ENCODE data around the gene BCAT1. TPM values are rescaled to one million over a fixed set of nuclear protein-coding genes. Genes with fewer than 3 reads are reported as not detected.

The BCAT1 gene
- total RNA-seq, 1 donor from 2014 or later: 35.3 TPM

DNA sequence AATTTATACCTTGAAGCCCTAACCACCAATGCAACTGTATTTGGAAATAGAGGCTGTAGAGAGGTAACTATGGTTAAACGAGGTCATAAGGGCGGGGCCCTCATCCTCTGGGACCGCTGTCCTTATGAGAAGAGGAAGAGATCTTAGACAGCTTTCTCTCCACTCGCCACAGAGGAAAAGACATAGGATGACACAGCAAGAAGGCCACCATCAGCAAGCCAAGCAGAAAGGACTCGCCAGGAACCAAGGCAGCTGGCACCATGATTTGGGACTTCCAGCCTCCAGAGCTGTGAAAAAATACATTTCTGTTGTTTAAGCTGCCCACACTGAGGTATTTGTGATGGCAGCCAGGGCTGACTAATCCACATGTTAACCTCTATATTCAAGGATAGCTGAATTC lies 30.4 kb upstream of the BCAT1 start:
- H3K4me3 ChIP-seq (ENCODE audit: low read depth, low read length): no peak overlapping the region
- no peaks in the 10 kb centered on the region for H3K27me3 ChIP-seq (ENCODE audit: control insufficient read depth, insufficient read depth, low read length)
- no peaks in the 10 kb centered on the region for H3K36me3 ChIP-seq (ENCODE audit: control insufficient read depth, insufficient read depth, low read length)
- FAIRE-seq: no peak
- no peak for DNase-seq (ENCODE audit: low read depth)
- TF ChIP-seq, protein P1, sequence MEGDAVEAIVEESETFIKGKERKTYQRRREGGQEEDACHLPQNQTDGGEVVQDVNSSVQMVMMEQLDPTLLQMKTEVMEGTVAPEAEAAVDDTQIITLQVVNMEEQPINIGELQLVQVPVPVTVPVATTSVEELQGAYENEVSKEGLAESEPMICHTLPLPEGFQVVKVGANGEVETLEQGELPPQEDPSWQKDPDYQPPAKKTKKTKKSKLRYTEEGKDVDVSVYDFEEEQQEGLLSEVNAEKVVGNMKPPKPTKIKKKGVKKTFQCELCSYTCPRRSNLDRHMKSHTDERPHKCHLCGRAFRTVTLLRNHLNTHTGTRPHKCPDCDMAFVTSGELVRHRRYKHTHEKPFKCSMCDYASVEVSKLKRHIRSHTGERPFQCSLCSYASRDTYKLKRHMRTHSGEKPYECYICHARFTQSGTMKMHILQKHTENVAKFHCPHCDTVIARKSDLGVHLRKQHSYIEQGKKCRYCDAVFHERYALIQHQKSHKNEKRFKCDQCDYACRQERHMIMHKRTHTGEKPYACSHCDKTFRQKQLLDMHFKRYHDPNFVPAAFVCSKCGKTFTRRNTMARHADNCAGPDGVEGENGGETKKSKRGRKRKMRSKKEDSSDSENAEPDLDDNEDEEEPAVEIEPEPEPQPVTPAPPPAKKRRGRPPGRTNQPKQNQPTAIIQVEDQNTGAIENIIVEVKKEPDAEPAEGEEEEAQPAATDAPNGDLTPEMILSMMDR (IDR thresholded peaks at IDR 0.05; ENCODE audit: insufficient read depth, low read length, severe bottlenecking): no peak

DNA sequence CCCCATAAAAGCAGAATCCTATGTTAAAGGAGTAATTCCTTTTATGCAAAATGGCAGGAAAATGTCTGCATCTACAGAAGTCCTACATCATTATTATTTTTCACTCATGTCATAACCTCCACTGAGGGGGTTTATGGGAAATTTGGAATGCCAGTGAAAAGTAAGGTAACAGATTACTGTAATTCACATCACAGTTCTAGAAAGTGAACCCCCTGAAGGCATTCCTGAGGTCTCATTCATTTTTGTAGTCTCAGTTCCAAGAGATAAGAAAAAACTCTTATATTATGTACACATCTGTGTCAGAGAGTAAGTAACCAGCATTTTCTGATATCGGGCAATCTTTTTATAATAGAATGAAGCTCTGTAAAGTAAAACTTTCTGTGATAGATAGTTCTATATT lies 28.8 kb upstream of the BCAT1 start:
- TF ChIP-seq, protein P1 (IDR thresholded peaks at IDR 0.05; ENCODE audit: insufficient read depth, low read length, severe bottlenecking): no peak
- no peak for FAIRE-seq
- Histone ChIP-seq H3K4me3 (ENCODE audit: low read depth, low read length) (no peak overlapping the region), H3K36me3 (ENCODE audit: control insufficient read depth, insufficient read depth, low read length) (no peaks in the 10 kb centered on the region), H3K27me3 (ENCODE audit: control insufficient read depth, insufficient read depth, low read length) (no peaks in the 10 kb centered on the region)
- DNase-seq (ENCODE audit: low read depth): no peak

DNA sequence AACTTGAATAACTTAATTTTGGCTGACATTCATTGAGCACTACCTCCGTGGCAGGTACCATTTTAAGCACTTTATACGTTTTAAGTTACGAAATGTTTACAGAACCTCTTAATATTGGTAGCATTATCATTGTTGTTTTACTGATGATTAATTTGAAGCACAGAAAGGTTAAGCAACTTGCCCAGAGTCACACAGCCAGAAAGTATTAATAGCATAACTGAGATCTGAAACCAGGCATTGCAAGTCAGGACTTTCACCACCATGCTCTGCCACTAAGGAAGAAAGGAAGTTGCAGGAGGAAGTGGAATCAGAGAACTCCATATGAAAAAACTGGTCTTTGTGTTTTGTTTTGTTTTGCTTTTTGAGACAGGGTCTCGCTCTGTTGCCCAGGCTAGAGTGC lies 28.2 kb upstream of the BCAT1 start:
- no peak for FAIRE-seq
- no peak overlapping the region for H3K4me3 ChIP-seq (ENCODE audit: low read depth, low read length)
- H3K27me3 ChIP-seq (ENCODE audit: control insufficient read depth, insufficient read depth, low read length): no peaks in the 10 kb centered on the region
- no peak for DNase-seq (ENCODE audit: low read depth)
- H3K36me3 ChIP-seq (ENCODE audit: control insufficient read depth, insufficient read depth, low read length): no peaks in the 10 kb centered on the region
- TF ChIP-seq, protein P1 (IDR thresholded peaks at IDR 0.05; ENCODE audit: insufficient read depth, low read length, severe bottlenecking): no peak

DNA sequence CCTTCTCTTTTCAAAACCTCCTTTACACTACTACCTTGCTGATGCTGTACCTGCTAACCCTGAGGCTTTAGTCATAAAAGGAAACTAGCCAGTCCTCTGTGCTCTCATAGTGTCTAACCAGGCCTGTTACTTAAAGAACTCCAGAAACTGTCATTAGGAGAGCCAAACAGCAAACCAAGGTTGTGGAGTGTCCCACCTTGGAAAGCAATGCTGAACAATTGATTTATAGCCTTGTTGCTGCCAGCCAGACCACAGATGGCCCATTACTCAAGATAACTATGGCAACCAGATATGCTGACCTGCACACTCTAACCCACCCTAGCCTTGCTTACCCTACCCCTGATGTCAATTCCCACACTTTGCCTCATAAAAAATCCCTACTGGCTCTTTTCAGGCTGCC lies 26.5 kb upstream of the BCAT1 start:
- no peak for DNase-seq (ENCODE audit: low read depth)
- no peak for FAIRE-seq
- H3K27me3 ChIP-seq (ENCODE audit: control insufficient read depth, insufficient read depth, low read length): no peaks in the 10 kb centered on the region
- no peak overlapping the region for H3K4me3 ChIP-seq (ENCODE audit: low read depth, low read length)
- TF ChIP-seq, protein P1 (IDR thresholded peaks at IDR 0.05; ENCODE audit: insufficient read depth, low read length, severe bottlenecking): no peak
- no peaks in the 10 kb centered on the region for H3K36me3 ChIP-seq (ENCODE audit: control insufficient read depth, insufficient read depth, low read length)

DNA sequence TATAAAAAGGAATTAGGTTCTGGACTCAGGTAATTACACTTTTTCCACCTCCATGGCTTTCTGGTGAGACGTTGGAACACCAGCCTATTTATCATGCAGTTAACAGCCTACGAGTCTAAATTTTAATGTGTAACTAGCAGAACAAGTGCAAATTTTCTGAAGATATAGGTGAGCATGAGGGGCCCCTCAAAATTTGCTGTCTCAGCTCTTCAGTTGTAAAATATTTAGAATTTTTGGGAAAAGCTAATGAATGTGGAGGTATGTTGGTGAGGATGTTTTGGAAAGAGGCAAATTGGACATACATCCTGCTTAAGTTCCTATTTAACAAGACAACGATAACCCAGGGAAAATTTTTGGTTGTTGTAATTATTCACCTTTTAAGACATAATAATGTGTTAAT lies 25.3 kb upstream of the BCAT1 start:
- Histone ChIP-seq H3K27me3 (ENCODE audit: control insufficient read depth, insufficient read depth, low read length) (no peaks in the 10 kb centered on the region), H3K36me3 (ENCODE audit: control insufficient read depth, insufficient read depth, low read length) (no peaks in the 10 kb centered on the region), H3K4me3 (ENCODE audit: low read depth, low read length) (no peak overlapping the region)
- no peak for DNase-seq (ENCODE audit: low read depth)
- no peak for FAIRE-seq
- TF ChIP-seq, protein P1 (IDR thresholded peaks at IDR 0.05; ENCODE audit: insufficient read depth, low read length, severe bottlenecking): no peak

DNA sequence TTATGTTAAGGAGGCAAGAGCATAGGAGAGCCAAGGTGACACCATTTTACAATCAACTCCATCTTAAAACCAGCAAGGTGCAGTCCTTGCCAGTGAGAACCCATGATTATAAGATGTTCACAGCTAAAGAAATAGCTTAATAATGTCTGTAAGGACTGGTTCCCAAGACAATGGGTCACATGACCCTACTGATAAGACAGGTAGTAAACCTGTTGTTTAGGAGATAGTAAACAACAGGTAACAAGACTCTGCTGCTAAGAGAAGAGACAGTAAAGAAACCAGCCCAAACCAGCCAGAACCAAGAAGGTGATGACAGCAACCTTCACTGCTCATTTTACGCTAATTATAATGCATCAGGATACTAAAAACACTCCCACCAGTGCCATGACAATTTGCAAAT lies 23.2 kb upstream of the BCAT1 start:
- FAIRE-seq (no peak), DNase-seq (ENCODE audit: low read depth) (no peak)
- H3K36me3 ChIP-seq (ENCODE audit: control insufficient read depth, insufficient read depth, low read length): no peaks in the 10 kb centered on the region
- no peaks in the 10 kb centered on the region for H3K27me3 ChIP-seq (ENCODE audit: control insufficient read depth, insufficient read depth, low read length)
- no peak overlapping the region for H3K4me3 ChIP-seq (ENCODE audit: low read depth, low read length)
- TF ChIP-seq, protein P1 (IDR thresholded peaks at IDR 0.05; ENCODE audit: insufficient read depth, low read length, severe bottlenecking): no peak

Data from bronchial epithelial cell (primary cell).